ENCODE data around the gene CALD1. TPM values are rescaled to one million over a fixed set of nuclear protein-coding genes. Genes with fewer than 3 reads are reported as not detected.
A peak's percentile ranks its signal among the peaks of the same experiment; 100 is the strongest.

Gene CALD1
- polyA plus RNA-seq, 10 donors: 121 to 190 (median 136) TPM

- no peak for DNase-seq
Observed at GRCh38 chr7:134785842-134786241, 6.4 kb downstream of the CALD1 start.

- DNase-seq: no peak
Observed at GRCh38 chr7:134787064-134787463, 7.6 kb downstream of the CALD1 start.

GRCh38 chr7:134787720-134788119 is 8.3 kb downstream of the CALD1 start:
- no peak for DNase-seq

GRCh38 chr7:134788191-134788590 is 8.8 kb downstream of the CALD1 start:
- DNase-seq: no peak

GRCh38 chr7:134789967-134790685 is 10.7 kb downstream of the CALD1 start:
- DNase-seq: peak in 1 of 3 donors; percentile 41

- DNase-seq: peak in 2 of 3 donors; percentile 46 to 73
Observed at GRCh38 chr7:134792968-134793367, 13.5 kb downstream of the CALD1 start.

- DNase-seq: no peak
Observed at GRCh38 chr7:134795231-134795630, 15.8 kb downstream of the CALD1 start.

GRCh38 chr7:134798155-134798554 is 18.7 kb downstream of the CALD1 start:
- no peak for DNase-seq

- no peak for DNase-seq
Observed at GRCh38 chr7:134799377-134799776, 19.9 kb downstream of the CALD1 start.

GRCh38 chr7:134802762-134803161 is 23.3 kb downstream of the CALD1 start:
- no peak for DNase-seq

GRCh38 chr7:134804351-134804750 is 24.9 kb downstream of the CALD1 start:
- no peak for DNase-seq

GRCh38 chr7:134804854-134805253 is 25.4 kb downstream of the CALD1 start:
- DNase-seq: no peak

- no peak for DNase-seq
Observed at GRCh38 chr7:134806197-134806596, 26.8 kb downstream of the CALD1 start.

- DNase-seq: no peak
Observed at GRCh38 chr7:134809616-134810015, 30.2 kb downstream of the CALD1 start.

GRCh38 chr7:134811765-134812164 is 32.3 kb downstream of the CALD1 start:
- DNase-seq: peak in 2 of 3 donors; percentile 38 to 72

GRCh38 chr7:134813663-134814396 is 34.4 kb downstream of the CALD1 start:
- no peak for DNase-seq

- no peak for DNase-seq
Observed at GRCh38 chr7:134814730-134815364, 35.4 kb downstream of the CALD1 start.

GRCh38 chr7:134818613-134819345 is 39.3 kb downstream of the CALD1 start:
- DNase-seq: no peak

GRCh38 chr7:134819401-134819800 is 40.0 kb downstream of the CALD1 start:
- no peak for DNase-seq

- no peak for DNase-seq
Observed at GRCh38 chr7:134820295-134820694, 40.9 kb downstream of the CALD1 start.

GRCh38 chr7:134820778-134821177 is 41.3 kb downstream of the CALD1 start:
- DNase-seq: peak in 1 of 3 donors; percentile 44

GRCh38 chr7:134823400-134823799 is 44.0 kb downstream of the CALD1 start:
- peak in 1 of 3 donors; percentile 86 for DNase-seq
